Spleen (tissue), 7 donors: ENCODE results near the gene AHI1.

Experiments
- CTCF ChIP-seq, 11 experiments: fragments of 200-600 bp in 7 of 11; fragments of 450-650 bp in 4 of 11; sonication (generic) in 4 of 11; IDR thresholded peaks in 8 of 11; conservative IDR thresholded peaks in 3 of 11; 1 replicate in 7 of 11; 2 replicates in 4 of 11; pipeline versions ENCODE4 v1.4.0 to v1.8.0; 2016 to 2021; ENCODE audit warnings: antibody characterized with exemption in 11 of 11, inconsistent platforms in 4 of 11, mild to moderate bottlenecking in 1 of 11
- POLR2A ChIP-seq, 3 donors: fragments of 450-650 bp; IDR thresholded peaks; one replicate each; pipeline ENCODE4 v1.5.1; 2017; ENCODE audit warnings: antibody characterized with exemption in 3 of 3, mild to moderate bottlenecking in 1 of 3
- POLR2AphosphoS5 ChIP-seq, 3 donors: sonication (generic); formaldehyde crosslinking; IDR thresholded peaks; one replicate each; pipeline ENCODE4 v1.5.1; 2017; ENCODE audit warnings: antibody characterized with exemption in 3 of 3
- donor health status: DM: no; HTN: no; CAD: no; lungs with moderate emphysema.
- donor health status: DM: no; HTN: no; CAD: no.
- donor health status: DM: no; HTN: no; CAD: no.

- TF ChIP-seq POLR2A (IDR thresholded peaks at IDR 0.05) (no peak), CTCF (IDR thresholded peaks at IDR 0.05 in 8 of 11, conservative IDR thresholded peaks at IDR 0.05 in 3 of 11) (no peak), POLR2AphosphoS5 (IDR thresholded peaks at IDR 0.05) (no peak)
These were observed 135.4 kb downstream of the AHI1 start for GRCh38 chr6:135362124-135362523.
